AG09309 (cell line): ENCODE data around the gene STEAP3.
A peak's percentile ranks its signal among the peaks of the same experiment; 100 is the strongest.

ENCODE experiments used
- DNase-seq: peaks from one replicate; pipeline ENCODE4 v3.0.0-alpha.2; 2010; ENCODE audit warnings: low read depth
- H3K4me3 ChIP-seq: 2 replicates; pipeline ENCODE4 v1.5.1; 2011; ENCODE audit warnings: mild to moderate bottlenecking, low read depth, low read length, moderate library complexity; ENCODE audit not compliant: control insufficient read depth
- TF ChIP-seq, protein P1 (sequence below): IDR thresholded peaks from 2 replicates; pipeline ENCODE4 v1.5.1; 2011; ENCODE audit warnings: mild to moderate bottlenecking, low read depth, low read length, inconsistent platforms; ENCODE audit not compliant: insufficient read depth, control insufficient read depth; ENCODE audit errors: missing control alignments

Gene STEAP3

DNA sequence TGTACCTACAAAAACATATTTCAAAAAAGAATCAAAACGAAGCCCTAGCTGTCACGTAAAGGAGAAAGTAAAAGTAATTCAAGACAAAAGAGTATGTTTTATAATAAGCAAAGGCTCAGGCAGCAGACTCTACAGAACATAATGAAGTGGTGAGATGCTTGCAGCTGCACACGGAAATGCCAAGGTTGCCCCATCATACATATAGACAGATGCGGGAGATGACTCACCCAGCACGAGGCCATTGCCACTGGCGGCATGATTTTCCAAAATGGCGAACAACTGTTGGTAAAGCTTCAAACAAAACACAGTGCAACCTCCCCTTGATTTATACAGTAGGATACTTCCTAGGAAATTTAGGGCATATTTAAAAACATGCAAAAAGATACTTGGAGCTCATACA, 39.1 kb upstream of the STEAP3 start:
- DNase-seq = no peak
- TF ChIP-seq, protein P1, sequence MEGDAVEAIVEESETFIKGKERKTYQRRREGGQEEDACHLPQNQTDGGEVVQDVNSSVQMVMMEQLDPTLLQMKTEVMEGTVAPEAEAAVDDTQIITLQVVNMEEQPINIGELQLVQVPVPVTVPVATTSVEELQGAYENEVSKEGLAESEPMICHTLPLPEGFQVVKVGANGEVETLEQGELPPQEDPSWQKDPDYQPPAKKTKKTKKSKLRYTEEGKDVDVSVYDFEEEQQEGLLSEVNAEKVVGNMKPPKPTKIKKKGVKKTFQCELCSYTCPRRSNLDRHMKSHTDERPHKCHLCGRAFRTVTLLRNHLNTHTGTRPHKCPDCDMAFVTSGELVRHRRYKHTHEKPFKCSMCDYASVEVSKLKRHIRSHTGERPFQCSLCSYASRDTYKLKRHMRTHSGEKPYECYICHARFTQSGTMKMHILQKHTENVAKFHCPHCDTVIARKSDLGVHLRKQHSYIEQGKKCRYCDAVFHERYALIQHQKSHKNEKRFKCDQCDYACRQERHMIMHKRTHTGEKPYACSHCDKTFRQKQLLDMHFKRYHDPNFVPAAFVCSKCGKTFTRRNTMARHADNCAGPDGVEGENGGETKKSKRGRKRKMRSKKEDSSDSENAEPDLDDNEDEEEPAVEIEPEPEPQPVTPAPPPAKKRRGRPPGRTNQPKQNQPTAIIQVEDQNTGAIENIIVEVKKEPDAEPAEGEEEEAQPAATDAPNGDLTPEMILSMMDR = no peak

DNA sequence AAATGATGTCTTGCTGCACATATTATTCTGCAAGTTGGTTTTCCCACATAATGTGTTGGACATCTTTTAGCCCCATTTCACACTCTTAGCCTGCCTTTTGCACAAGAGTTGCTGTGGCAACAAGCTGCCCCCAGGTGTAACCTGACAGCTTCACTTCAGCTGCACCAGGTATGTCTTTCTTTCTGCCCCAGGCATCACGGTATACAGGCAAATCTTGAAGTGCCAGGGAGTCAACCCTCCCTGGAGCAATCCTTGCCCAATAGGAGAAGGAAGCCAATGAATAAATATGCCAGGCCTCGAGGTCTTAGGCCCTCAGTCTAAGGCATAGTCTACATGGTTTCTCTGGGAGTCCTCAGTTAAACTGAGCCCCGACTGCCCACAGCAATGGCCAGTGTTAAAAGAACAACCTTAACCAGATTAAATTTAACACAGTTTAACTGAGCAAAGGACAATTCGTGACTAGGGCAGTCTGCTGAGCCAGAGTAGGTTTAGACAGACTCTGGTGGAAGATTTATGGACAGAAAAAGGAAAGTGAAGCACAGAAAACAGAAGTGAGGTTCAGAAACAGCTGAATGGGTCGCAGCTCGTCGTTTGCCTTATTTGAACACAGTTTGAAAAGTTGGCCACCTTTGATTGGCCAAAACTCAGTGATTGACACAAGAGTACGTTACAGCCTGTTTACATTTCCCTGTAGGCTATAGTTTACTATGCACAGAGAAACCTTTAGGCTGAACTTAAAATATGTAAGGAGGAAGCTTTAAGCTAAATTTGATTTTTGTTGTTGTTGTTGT, 33.1 kb upstream of the STEAP3 start:
- no peak overlapping the region for H3K4me3 ChIP-seq
- DNase-seq = no peak
- TF ChIP-seq, protein P1 = no peak

More for the DNA sequence above, 39.1 kb upstream of the STEAP3 start:
- H3K4me3 ChIP-seq = no peak overlapping the region

DNA sequence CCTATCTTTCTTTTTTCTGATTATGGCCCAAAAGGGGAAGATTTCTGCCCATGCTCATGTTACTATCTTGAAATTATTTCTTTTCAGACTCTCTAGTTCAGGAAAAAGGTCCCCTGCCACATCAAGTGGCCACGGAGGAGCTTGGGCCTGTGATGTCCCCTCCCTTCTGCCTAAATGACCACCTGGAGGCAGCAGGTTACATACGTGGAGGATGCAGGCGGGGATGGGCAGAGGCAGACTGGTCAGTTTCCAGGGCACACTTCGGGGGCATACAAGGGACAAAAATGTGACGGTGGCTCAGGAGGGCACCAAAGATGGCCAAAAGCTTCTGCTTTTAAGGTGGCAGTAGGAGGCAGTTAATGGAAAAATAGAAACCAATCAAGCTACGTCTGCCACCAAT, 30.7 kb upstream of the STEAP3 start:
- H3K4me3 ChIP-seq = no peak overlapping the region
- TF ChIP-seq, protein P1 = no peak
- no peak for DNase-seq

DNA sequence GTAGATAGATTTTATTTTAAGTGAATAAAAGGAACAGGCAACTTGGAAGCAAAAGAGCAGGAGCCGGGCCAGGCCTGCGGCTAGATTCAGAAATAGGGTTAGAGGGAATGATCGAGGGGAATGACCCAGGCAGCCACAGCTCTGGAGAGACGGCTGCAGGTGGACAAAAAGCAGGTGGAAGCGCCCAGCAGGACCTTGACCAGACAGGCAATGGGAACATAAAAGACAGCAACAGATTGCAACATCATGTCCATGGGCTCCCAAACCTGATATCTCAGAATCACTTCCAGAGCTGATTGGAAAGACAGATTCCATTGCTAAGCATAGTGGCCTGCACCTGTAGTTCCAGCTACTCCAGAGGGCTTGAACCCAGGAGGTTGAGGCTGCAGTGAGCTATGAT, 28.6 kb upstream of the STEAP3 start:
- TF ChIP-seq, protein P1 = no peak
- no peak for DNase-seq
- H3K4me3 ChIP-seq = no peak overlapping the region

DNA sequence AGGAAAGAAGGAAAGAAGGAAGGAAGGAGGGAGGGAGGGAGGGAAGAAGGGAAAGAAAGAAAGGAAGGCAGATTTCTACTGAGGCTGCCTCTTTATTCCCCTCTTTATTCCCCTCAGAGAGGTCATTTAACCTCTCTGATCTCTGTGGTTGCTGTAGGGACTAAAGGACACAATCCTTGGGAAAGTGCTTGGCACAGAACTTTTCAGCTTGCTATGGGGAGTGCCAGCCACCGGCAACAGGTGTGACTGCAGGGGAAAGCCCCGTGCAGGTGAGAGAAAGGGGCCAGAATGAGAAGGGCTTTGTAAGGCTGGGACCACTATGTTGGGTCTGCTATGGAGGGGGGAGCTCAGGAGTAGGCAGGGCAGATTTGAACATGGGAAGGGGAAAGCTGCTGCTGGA, 27.7 kb upstream of the STEAP3 start:
- no peak for DNase-seq
- no peak overlapping the region for H3K4me3 ChIP-seq
- TF ChIP-seq, protein P1 = no peak

DNA sequence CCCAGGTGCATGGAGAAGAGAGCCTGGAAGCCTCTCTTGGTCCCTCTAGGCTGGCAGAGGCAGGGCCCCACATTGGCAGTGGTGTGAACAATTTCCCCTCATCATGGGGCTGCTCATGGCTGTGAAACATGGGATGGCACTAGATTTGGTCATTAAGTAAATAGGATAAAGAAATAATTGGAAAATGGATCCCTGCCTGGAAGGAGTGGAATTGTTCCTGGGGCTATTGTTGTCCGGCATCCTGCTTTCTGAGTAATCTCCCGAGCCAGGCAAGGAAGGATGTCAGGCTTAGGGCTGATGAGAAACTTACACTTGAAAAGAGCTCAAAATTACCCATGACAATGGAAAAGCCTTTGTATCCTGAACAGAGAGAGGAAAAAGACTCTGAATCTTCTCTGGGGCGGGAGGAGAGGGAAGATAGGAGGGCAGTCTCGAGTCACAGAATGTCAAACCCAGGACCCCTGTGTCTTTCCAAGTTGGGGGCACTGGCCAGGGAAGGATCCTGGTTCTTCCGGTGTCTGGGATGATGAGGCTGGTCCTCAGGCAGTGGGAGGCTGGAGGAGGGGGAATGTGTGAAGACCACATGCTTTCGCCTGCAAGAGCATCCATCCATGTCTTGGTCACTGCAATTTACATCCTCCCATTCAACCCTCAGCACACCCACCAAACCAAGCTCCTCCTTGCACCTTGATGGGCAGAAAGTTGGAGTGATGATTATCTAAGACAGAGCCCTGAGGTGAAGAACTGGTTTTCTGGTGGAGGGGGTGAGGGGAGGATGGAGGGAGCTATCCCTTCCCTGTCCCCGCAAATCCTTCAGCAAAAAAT, 27.1 kb upstream of the STEAP3 start:
- TF ChIP-seq, protein P1 = no peak
- H3K4me3 ChIP-seq = no peak overlapping the region
- DNase-seq = peak; percentile 17
